MCF 10A (cell line): ENCODE measurements around the gene FAAP24. TPM values are rescaled to one million over a fixed set of nuclear protein-coding genes. Genes with fewer than 3 reads are reported as not detected.
"Not testable (repeated sequence)": the region's sequence is repeated elsewhere in the genome, so short reads cannot be mapped to it uniquely, and the experiment has no call there.

Experiments
- BruUV-seq: library from RNA; stranded (reverse); fragments of 400-500 nt; replicated peaks from 2 replicates; lab custom pipeline; 2021; lab: Mats Ljungman, UMichigan
- CTCF ChIA-PET: fragments of 300-600 bp; sonication (Branson Sonifier 250); formaldehyde crosslinking; extraction: SDS; loops from one replicate; lab custom pipeline; 2021; ENCODE audit warnings: antibody characterized with exemption, inconsistent platforms; lab: Yijun Ruan, JAX
- POLR2A ChIA-PET: fragments of 300-600, 350-650 bp; sonication (Branson Sonifier 250); formaldehyde crosslinking; extraction: SDS; loops from one replicate; lab custom pipeline; 2020; ENCODE audit warnings: antibody characterized with exemption, inconsistent platforms; lab: Yijun Ruan, JAX
- DNase-seq: peaks from one replicate; pipeline ENCODE4 v3.0.0-alpha.2; 2018; ENCODE audit not compliant: unreplicated experiment
- H3K27ac Mint-ChIP-seq: one replicate; pipeline ENCODE4 v1.8.0; 2022; ENCODE audit warnings: mild to moderate bottlenecking, low read depth, mixed read lengths; ENCODE audit not compliant: unreplicated experiment
- H3K27me3 Mint-ChIP-seq: one replicate; pipeline ENCODE4 v1.8.0; 2022; ENCODE audit warnings: mixed read lengths; ENCODE audit not compliant: insufficient read depth, unreplicated experiment
- H3K36me3 Mint-ChIP-seq: one replicate; pipeline ENCODE4 v1.8.0; 2022; ENCODE audit warnings: mild to moderate bottlenecking, moderate library complexity, mixed read lengths; ENCODE audit not compliant: insufficient read depth, unreplicated experiment
- H3K4me1 Mint-ChIP-seq: one replicate; pipeline ENCODE4 v1.8.0; 2022; ENCODE audit warnings: mixed read lengths; ENCODE audit not compliant: insufficient read depth, unreplicated experiment
- H3K4me3 Mint-ChIP-seq: one replicate; pipeline ENCODE4 v1.8.0; 2022; ENCODE audit warnings: mild to moderate bottlenecking, moderate library complexity, mixed read lengths; ENCODE audit not compliant: unreplicated experiment
- H3K9me3 Mint-ChIP-seq: one replicate; pipeline ENCODE4 v1.8.0; 2022; ENCODE audit warnings: mixed read lengths; ENCODE audit not compliant: unreplicated experiment
- intact Hi-C: fragments of 100-400 bp; cut with micrococcal nuclease; formaldehyde crosslinking; loops from 2 replicates; pipeline ENCODE4 v1.14.1; 2022
- total RNA-seq: library from RNA; stranded (reverse); gene quantifications from 2 replicates; pipeline ENCODE4 v1.2.3, GENCODE V29; 2022
- TF ChIP-seq, protein P1 (sequence below): fragments of 200-600 bp; IDR thresholded peaks from one replicate; pipeline ENCODE4 v1.8.0; 2022; ENCODE audit warnings: antibody characterized with exemption, mild to moderate bottlenecking; ENCODE audit not compliant: unreplicated experiment

Gene FAAP24
- total RNA-seq, 1 experiment from 2014 or later, result 4.1 TPM

DNA sequence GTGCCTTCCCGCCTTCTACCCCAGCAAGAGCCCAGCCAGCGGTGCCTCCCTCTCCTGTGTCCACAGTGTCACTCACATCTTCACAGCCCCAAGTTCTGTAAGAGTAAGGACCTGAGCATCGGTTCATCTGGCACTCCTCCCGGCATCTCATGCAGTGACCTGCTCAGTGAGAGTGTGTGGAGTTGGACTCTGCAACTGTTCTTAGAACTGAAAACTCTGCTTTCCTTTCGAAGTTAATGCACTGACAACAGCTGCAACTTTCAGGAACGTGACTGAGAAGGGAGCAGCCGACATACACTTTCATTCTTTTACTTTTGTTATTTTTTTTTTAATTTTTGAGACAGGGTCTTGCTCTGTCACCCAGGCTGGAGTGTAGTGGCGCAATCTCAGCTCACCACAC lies 41.5 kb upstream of the FAAP24 start:
- TF ChIP-seq, protein P1, sequence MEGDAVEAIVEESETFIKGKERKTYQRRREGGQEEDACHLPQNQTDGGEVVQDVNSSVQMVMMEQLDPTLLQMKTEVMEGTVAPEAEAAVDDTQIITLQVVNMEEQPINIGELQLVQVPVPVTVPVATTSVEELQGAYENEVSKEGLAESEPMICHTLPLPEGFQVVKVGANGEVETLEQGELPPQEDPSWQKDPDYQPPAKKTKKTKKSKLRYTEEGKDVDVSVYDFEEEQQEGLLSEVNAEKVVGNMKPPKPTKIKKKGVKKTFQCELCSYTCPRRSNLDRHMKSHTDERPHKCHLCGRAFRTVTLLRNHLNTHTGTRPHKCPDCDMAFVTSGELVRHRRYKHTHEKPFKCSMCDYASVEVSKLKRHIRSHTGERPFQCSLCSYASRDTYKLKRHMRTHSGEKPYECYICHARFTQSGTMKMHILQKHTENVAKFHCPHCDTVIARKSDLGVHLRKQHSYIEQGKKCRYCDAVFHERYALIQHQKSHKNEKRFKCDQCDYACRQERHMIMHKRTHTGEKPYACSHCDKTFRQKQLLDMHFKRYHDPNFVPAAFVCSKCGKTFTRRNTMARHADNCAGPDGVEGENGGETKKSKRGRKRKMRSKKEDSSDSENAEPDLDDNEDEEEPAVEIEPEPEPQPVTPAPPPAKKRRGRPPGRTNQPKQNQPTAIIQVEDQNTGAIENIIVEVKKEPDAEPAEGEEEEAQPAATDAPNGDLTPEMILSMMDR, result no peak
- ChIA-PET POLR2A (interaction anchor here (1.3 kb wide), 1 partner anchor 11 kb away, joined by 4 read pairs; no protein-coding TSS in a partner anchor), CTCF (interaction anchor here (0.9 to 1.1 kb wide), 2 partner anchors 15 to 45 kb away, joined by 3 to 4 read pairs; no protein-coding TSS in a partner anchor)

DNA sequence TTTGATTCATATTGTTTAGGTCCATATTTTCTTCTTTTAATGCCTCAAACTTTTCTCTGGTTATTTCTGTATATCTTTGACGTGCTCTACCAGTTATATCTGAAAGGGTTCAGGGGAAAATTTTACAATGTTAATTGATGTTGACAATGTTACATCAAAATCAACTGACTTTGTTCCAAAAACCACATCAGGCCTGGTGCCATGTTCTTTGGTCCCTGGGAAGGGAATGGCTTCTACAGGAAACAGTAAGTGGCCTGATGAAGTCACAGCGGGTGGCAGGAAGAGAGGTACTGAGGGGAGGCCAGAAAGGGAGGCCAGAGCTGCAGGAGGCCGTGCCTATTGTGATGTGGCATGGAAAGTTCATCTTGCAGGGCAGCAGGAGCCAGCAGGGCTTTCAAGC lies 38.5 kb upstream of the FAAP24 start:
- CTCF ChIA-PET, result interaction anchor here (0.6 to 1.3 kb wide), 2 partner anchors 12 to 15 kb away, joined by 3 to 4 read pairs; no protein-coding TSS in a partner anchor

More for the DNA sequence above, 41.5 kb upstream of the FAAP24 start:
- peaks cover 51% of the 10 kb centered on the region for H3K36me3 Mint-ChIP-seq
- peaks cover 8% of the 10 kb centered on the region for H3K9me3 Mint-ChIP-seq
- no peaks in the 10 kb centered on the region for H3K4me1 Mint-ChIP-seq
- H3K27ac Mint-ChIP-seq, result no peak overlapping the region
- no TSS peak for BruUV-seq
- no peak for DNase-seq
- no peak overlapping the region for H3K4me3 Mint-ChIP-seq
- intact Hi-C loops, result no loop called here
- H3K27me3 Mint-ChIP-seq, result no peaks in the 10 kb centered on the region

DNA sequence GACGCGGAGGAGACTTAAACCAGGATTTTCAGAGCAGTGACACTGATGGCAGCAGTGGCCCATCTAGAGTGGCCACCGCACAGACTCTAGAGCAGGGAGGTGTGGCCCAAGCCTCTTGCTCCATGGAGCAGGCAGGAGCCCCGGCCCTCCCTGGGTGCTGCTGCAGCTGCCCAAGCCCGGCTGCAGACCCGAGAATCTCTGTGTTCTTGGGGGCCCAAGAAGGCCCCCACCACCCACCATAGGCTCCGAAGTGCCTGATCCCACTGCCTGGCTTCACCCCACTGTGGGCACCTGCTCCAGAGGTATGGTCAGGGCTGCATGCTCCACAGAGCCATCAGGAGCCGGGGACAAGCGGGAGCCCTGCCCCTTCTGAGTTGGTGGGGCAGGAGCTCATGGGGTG lies 36.4 kb upstream of the FAAP24 start:
- intact Hi-C loops, result no loop called here
- H3K9me3 Mint-ChIP-seq, result no peaks in the 10 kb centered on the region
- peaks cover 36% of the 10 kb centered on the region for H3K36me3 Mint-ChIP-seq
- H3K27me3 Mint-ChIP-seq, result no peaks in the 10 kb centered on the region
- BruUV-seq, result no TSS peak
- no peak overlapping the region for H3K4me3 Mint-ChIP-seq
- CTCF ChIA-PET, result interaction anchor here (0.6 kb wide), 1 partner anchor 190 kb away, joined by 4 read pairs; no protein-coding TSS in a partner anchor
- TF ChIP-seq, protein P1, result no peak
- DNase-seq, result no peak
- POLR2A ChIA-PET, result no interaction called here
- H3K4me1 Mint-ChIP-seq, result no peaks in the 10 kb centered on the region
- H3K27ac Mint-ChIP-seq, result no peak overlapping the region

More for the DNA sequence above, 38.5 kb upstream of the FAAP24 start:
- no peaks in the 10 kb centered on the region for H3K27me3 Mint-ChIP-seq
- H3K9me3 Mint-ChIP-seq, result peaks cover 4% of the 10 kb centered on the region
- POLR2A ChIA-PET, result no interaction called here
- no peak overlapping the region for H3K4me3 Mint-ChIP-seq
- no TSS peak for BruUV-seq
- no peaks in the 10 kb centered on the region for H3K4me1 Mint-ChIP-seq
- TF ChIP-seq, protein P1, result no peak
- intact Hi-C loops, result no loop called here
- no peak for DNase-seq
- H3K27ac Mint-ChIP-seq, result no peak overlapping the region
- H3K36me3 Mint-ChIP-seq, result peaks cover 51% of the 10 kb centered on the region

DNA sequence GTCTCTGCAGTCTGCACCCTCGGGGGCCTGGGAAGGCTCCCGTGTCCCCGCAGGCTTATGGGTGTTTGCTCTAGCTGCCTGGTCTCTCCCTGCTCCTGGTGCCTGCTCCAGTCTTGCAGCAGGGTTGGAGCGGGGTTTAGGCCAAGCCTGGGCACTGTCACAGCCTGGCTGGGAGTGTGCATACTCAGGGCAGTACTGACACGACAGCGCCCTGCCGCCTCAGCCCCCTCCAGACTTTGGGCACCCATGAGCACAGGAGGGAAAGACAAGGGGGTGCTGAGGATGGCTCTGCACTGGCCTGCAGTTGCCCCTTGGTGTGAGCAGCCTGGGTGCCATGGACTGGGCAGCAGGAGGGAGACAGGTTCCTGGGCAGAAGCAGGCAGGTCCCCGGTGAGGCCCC lies 36.0 kb upstream of the FAAP24 start:
- POLR2A ChIA-PET, result no interaction called here
- CTCF ChIA-PET, result interaction anchor here (0.6 kb wide), 1 partner anchor 189 kb away, joined by 4 read pairs; no protein-coding TSS in a partner anchor
- no peak for DNase-seq

DNA sequence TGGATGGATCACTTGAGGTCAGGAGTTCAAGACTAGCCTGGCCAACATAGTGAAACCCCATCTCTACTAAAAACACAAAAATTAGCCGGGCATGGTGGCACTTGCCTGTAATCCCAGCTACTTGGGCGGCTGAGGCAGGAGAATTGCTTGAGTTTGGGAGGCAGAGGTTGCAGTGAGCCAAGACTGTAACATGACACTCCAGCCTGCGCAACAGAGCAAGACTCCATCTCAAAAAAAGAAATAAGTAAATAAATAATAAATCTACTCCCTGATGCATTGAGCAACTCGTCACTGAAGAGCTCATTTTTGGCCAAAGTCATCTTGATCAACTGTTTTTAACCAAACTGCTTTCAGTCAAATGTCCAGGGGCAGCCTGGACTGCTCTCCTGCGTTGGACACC lies 30.8 kb upstream of the FAAP24 start:
- BruUV-seq, H3K4me3 Mint-ChIP-seq, H3K9me3 Mint-ChIP-seq, H3K27ac Mint-ChIP-seq, intact Hi-C loops, H3K27me3 Mint-ChIP-seq, H3K4me1 Mint-ChIP-seq: not testable (repeated sequence)
- H3K36me3 Mint-ChIP-seq, result peaks cover 48% of the 10 kb centered on the region
- CTCF ChIA-PET, result interaction anchor here (0.7 to 0.9 kb wide), 2 partner anchors 16 to 946 kb away, joined by 5 read pairs; no protein-coding TSS in a partner anchor
- DNase-seq, result peak; percentile 13
- POLR2A ChIA-PET, result interaction anchor here (0.6 kb wide), 1 partner anchor 1871 kb away, joined by 3 read pairs; no protein-coding TSS in a partner anchor

More for the DNA sequence above, 36.0 kb upstream of the FAAP24 start:
- Mint-ChIP-seq H3K36me3 (peaks cover 31% of the 10 kb centered on the region), H3K4me3 (no peak overlapping the region), H3K27me3 (no peaks in the 10 kb centered on the region), H3K4me1 (no peaks in the 10 kb centered on the region), H3K27ac (no peak overlapping the region), H3K9me3 (no peaks in the 10 kb centered on the region)
- no TSS peak for BruUV-seq
- intact Hi-C loops, result no loop called here
- TF ChIP-seq, protein P1, result no peak
